Heart left ventricle (tissue), 16 donors: Measurements from ENCODE around the gene OR51E1. TPM values are rescaled to one million over a fixed set of nuclear protein-coding genes. Genes with fewer than 3 reads are reported as not detected.

Experiments used
- ATAC-seq, 4 donors: fragments of 200-7000 bp; cut with Tn5 transposase; one replicate each; pipeline ENCODE4 v1.9.1; 2020 to 2022; ENCODE audit warnings: moderate library complexity in 4 of 4, mild to moderate bottlenecking in 3 of 4, moderate number of reproducible peaks in 1 of 4
- DNase-seq, 5 donors: peaks; one replicate each; pipeline ENCODE4 v3.0.0-alpha.2; 2020
- H3K27ac ChIP-seq, 12 donors: fragments of 200-600 bp; sonication (generic) in 4 of 12; one replicate each; pipeline versions ENCODE4 v1.5.0 to v1.8.0; 2016 to 2022; ENCODE audit warnings: mild to moderate bottlenecking in 2 of 12
- H3K27me3 ChIP-seq, 9 donors: fragments of 200-600 bp; sonication (generic) in 2 of 9; one replicate each; pipeline versions ENCODE4 v1.5.1 to v1.8.0; 2016 to 2022; ENCODE audit warnings: mild to moderate bottlenecking in 3 of 9
- H3K36me3 ChIP-seq, 9 donors: fragments of 200-600 bp; sonication (generic) in 2 of 9; one replicate each; pipeline versions ENCODE4 v1.5.0 to v1.8.0; 2018 to 2022; ENCODE audit warnings: mild to moderate bottlenecking in 2 of 9
- H3K4me1 ChIP-seq, 12 donors: fragments of 200-600 bp; sonication (generic) in 4 of 12; one replicate each; pipeline versions ENCODE4 v1.5.0 to v1.8.0; 2016 to 2022; ENCODE audit warnings: mild to moderate bottlenecking in 3 of 12
- H3K4me3 ChIP-seq, 12 donors: fragments of 200-600 bp; sonication (generic) in 4 of 12; one replicate each; pipeline versions ENCODE4 v1.5.0 to v1.8.0; 2017 to 2022; ENCODE audit warnings: mild to moderate bottlenecking in 9 of 12, moderate library complexity in 4 of 12
- H3K9me3 ChIP-seq, 12 donors: fragments of 200-600 bp; sonication (generic) in 4 of 12; one replicate each; pipeline versions ENCODE4 v1.5.0 to v1.8.0; 2016 to 2022; ENCODE audit warnings: mild to moderate bottlenecking in 1 of 12
- CTCF ChIP-seq, 12 donors: fragments of 200-600 bp; sonication (generic) in 4 of 12; IDR thresholded peaks; one replicate each; pipeline versions ENCODE4 v1.5.0 to v1.8.0; 2018 to 2022; ENCODE audit warnings: antibody characterized with exemption in 12 of 12, mild to moderate bottlenecking in 5 of 12
- POLR2A ChIP-seq, 2 donors: fragments of 450-650 bp; IDR thresholded peaks; one replicate each; pipeline ENCODE4 v1.6.1; 2017; ENCODE audit warnings: antibody characterized with exemption in 2 of 2, mild to moderate bottlenecking in 2 of 2, moderate library complexity in 2 of 2
- WGBS, 4 donors: extraction: QIAGEN DNeasy Blood & Tissue Kit in 2 of 4; methylation state at CpG; one replicate each; pipeline versions ENCODE4 v1.1.5 to v1.1.7; 2013 to 2018; 5-methylcytosine and 5-hydroxymethylcytosine counted together
- intact Hi-C, 10 donors: fragments of 100-400 bp; cut with DNase I; formaldehyde crosslinking; loops; one replicate each; pipeline versions ENCODE4 v1.11.1 to v1.14.2; 2022
- polyA plus RNA-seq, 2 donors: library from polyadenylated mRNA; stranded (reverse); fragments of 200-250 nt; gene quantifications; one replicate each; pipeline ENCODE4 v1.2.3, GENCODE V29; 2013
- total RNA-seq, 9 donors: library from RNA; depleted of rRNA in 2 of 9; stranded (reverse); fragments of >200 nt in 2 of 9; fragmentation: NEBNext Ultra II Directional in 3 of 9; extraction: Animal tissue kit (Norgen Biotek cat#: 25700) in 3 of 9; gene quantifications; one replicate each; pipeline versions ENCODE4 v1.1.0 to v1.2.4, GENCODE V29; 2016 to 2023
- donor health status: ischemic (EF 13 %, LVEDD 7.1; RV severe dilation, severe dysfunction).
- donor health status: healthy with polysubstance abuse.
- donor health status: DM: no; HTN: yes; CAD: no.
- donor health status: DM: no; HTN: no; CAD: no.
- donor health status: ischemic (EF 25% LVEDD 6.9; RV normal size, moderate dysfunction).
- donor health status: ischemic (EF 25% LVEDD 5.7; RV mildly dilated, moderate dysfunction).
- donor health status: healthy.
- donor health status: DM: yes; HTN: yes; CAD: no.
- donor health status: ischemic (EF 35%, LVEDD 5.7; RV mildly dilated, moderate dysfunction).
- donor health status: nonischemic (EF 11% LVEDD 7.7; RV severe dilation, severe dysfunction).
- donor health status: DM: yes; HTN: yes; CAD: no.
- donor health status: PGD.
- donor health status: ischemic (EF 29% LVEDD 5.4; RV normal size, mild dysfunction).
- donor health status: nonischemic (EF 23%, LVEDD 6.1; RV moderate dilation, normal function).

The OR51E1 gene
- total and polyA plus RNA-seq, 11 donors: 0.69 to 4.3 (median 2.1) TPM

GRCh38 chr11:4680341-4680740 lies 36.6 kb downstream of the OR51E1 start:
- TF ChIP-seq POLR2A (IDR thresholded peaks at IDR 0.05) (no peak), CTCF (IDR thresholded peaks at IDR 0.05) (no peak)
- no peaks in the 10 kb centered on the region for H3K4me1 ChIP-seq
- no peaks in the 10 kb centered on the region for H3K27me3 ChIP-seq
- no peaks in the 10 kb centered on the region for H3K36me3 ChIP-seq
- no peaks in the 10 kb centered on the region for H3K9me3 ChIP-seq
- WGBS, 4 donors: 48 to 52% (median 51%) methylated on average over 3 of the region's 3 CpGs
- no peak overlapping the region for H3K27ac ChIP-seq
- ATAC-seq (no peak), DNase-seq (no peak)
- intact Hi-C loops: no loop called here
- no peak overlapping the region for H3K4me3 ChIP-seq

- H3K4me1 ChIP-seq: no peaks in the 10 kb centered on the region
- intact Hi-C loops: no loop called here
- DNase-seq: no peak
- TF ChIP-seq POLR2A (IDR thresholded peaks at IDR 0.05): no peak
- TF ChIP-seq CTCF (IDR thresholded peaks at IDR 0.05): no peak
- H3K4me3 ChIP-seq: no peak overlapping the region
- no peak overlapping the region for H3K27ac ChIP-seq
- 79 to 90% (median 84%) methylated on average over 2 of the region's 2 CpGs for WGBS, 4 donors
- no peaks in the 10 kb centered on the region for H3K9me3 ChIP-seq
- H3K27me3 ChIP-seq: no peaks in the 10 kb centered on the region
- no peak for ATAC-seq
- H3K36me3 ChIP-seq: no peaks in the 10 kb centered on the region
Observed at GRCh38 chr11:4682623-4683419, 39.0 kb downstream of the OR51E1 start.

DNA sequence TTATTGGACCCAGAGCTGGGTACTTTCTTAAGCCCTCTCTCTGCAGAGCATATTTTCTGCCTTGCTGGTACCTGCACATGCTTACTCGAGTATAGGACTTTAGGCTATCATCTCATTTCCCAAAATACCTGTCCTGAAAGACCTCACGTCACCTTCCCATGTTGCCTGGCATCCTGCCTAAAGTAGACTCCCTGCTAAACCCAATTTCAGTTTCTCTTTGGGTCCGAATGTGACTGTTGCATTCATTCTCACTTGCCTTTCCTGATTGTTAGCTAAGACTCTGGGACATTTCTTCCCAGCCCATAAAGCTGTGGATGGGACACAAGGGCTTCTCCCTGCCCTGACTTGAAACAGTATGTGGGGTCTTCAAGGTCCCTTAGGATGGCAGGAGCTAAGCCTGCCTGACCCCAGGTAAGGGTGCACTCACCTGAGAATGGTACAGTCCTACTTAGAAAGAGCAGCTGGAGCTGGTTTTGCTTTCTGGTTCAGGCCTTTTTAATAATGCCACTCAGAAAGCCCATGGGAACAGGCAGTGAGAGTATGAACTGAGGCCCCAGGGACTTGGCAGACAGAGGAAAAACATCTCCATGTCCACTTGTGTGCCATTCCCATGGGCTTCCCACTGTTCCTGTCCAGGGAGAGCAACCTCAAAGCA lies 41.0 kb downstream of the OR51E1 start:
- WGBS, 4 donors: 74 to 86% (median 85%) methylated on average over 3 of the region's 3 CpGs
- ATAC-seq (no peak), DNase-seq (no peak)

More for the DNA sequence above, 41.0 kb downstream of the OR51E1 start:
- intact Hi-C loops: no loop called here
- Histone ChIP-seq H3K27me3 (no peaks in the 10 kb centered on the region), H3K4me1 (no peaks in the 10 kb centered on the region), H3K9me3 (no peaks in the 10 kb centered on the region), H3K27ac (no peak overlapping the region), H3K4me3 (no peak overlapping the region), H3K36me3 (no peaks in the 10 kb centered on the region)
- TF ChIP-seq POLR2A (IDR thresholded peaks at IDR 0.05): no peak
- no peak for TF ChIP-seq CTCF (IDR thresholded peaks at IDR 0.05)
